ENCODE data around the gene PLEKHA3.

PLEKHA3 gene

GRCh38 chr2:178479275-178479616 is 1.0 kb upstream of the PLEKHA3 start:
- Histone ChIP-seq H2BK120ac (ENCODE audit: low read depth, low read length) (no peak overlapping the region), H3K4me1 (ENCODE audit: control insufficient read depth, insufficient read depth, low read depth, low read length) (peaks cover 9% of the 10 kb centered on the region), H3K36me3 (ENCODE audit: control insufficient read depth in 1 of 2, insufficient read depth in 2 of 2, low read depth in 1 of 2, low read length in 2 of 2) (no peaks in the 10 kb centered on the region), H3K4me2 (ENCODE audit: low read length, poor library complexity, severe bottlenecking) (peak overlapping the region; percentile 85), H3K14ac (ENCODE audit: low read length in 2 of 2) (no peak overlapping the region), H3K4ac (ENCODE audit: low read depth in 1 of 2, low read length in 2 of 2) (peak overlapping the region in 1 of 2 experiments; percentile 58), H3K23ac (ENCODE audit: low read length in 2 of 2) (no peak overlapping the region), H4K8ac (ENCODE audit: low read length) (peak overlapping the region; percentile 85), H2BK5ac (ENCODE audit: low read depth, low read length, poor library complexity, severe bottlenecking) (no peak overlapping the region), H3K9me3 (ENCODE audit: control insufficient read depth, low read length) (no peaks in the 10 kb centered on the region), H3K18ac (ENCODE audit: low read depth in 1 of 2, low read length in 2 of 2) (peak overlapping the region in 1 of 2 experiments; percentile 50), H2AFZ (ENCODE audit: low read depth, low read length) (no peak overlapping the region), H3K9ac (ENCODE audit: low read length) (peak overlapping the region; percentile 100), H3K27me3 (ENCODE audit: control insufficient read depth in 1 of 2, insufficient read depth in 1 of 2, low read length in 2 of 2) (no peaks in the 10 kb centered on the region), H2BK15ac (ENCODE audit: low read depth, poor library complexity, severe bottlenecking) (no peak overlapping the region), H3K79me1 (replicated peaks; ENCODE audit: low read length, poor library complexity, severe bottlenecking) (peaks cover 10% of the 10 kb centered on the region), H3K27ac (ENCODE audit: low read length, poor library complexity, severe bottlenecking) (peak overlapping the region; percentile 48), H2BK12ac (ENCODE audit: low read length in 2 of 2) (no peak overlapping the region), H2AK5ac (ENCODE audit: low read length, severe bottlenecking) (peak overlapping the region; percentile 29), H3K4me3 (ENCODE audit: insufficient read depth in 1 of 2, low read depth in 1 of 2, low read length in 2 of 2) (peak overlapping the region in 1 of 2 experiments; percentile 98), H4K91ac (ENCODE audit: low read length) (no peak overlapping the region)
- DNase-seq = no peak
- WGBS = 65% methylated on average over 4 of the region's 4 CpGs

- Histone ChIP-seq H3K9me3 (ENCODE audit: control insufficient read depth, low read length) (no peaks in the 10 kb centered on the region), H3K27me3 (ENCODE audit: control insufficient read depth in 1 of 2, insufficient read depth in 1 of 2, low read length in 2 of 2) (no peaks in the 10 kb centered on the region), H4K8ac (ENCODE audit: low read length) (peak overlapping the region; percentile 46), H2BK5ac (ENCODE audit: low read depth, low read length, poor library complexity, severe bottlenecking) (no peak overlapping the region), H2AK5ac (ENCODE audit: low read length, severe bottlenecking) (peak overlapping the region; percentile 29), H3K36me3 (ENCODE audit: control insufficient read depth in 1 of 2, insufficient read depth in 2 of 2, low read depth in 1 of 2, low read length in 2 of 2) (no peaks in the 10 kb centered on the region), H3K23ac (ENCODE audit: low read length in 2 of 2) (no peak overlapping the region), H3K14ac (ENCODE audit: low read length in 2 of 2) (no peak overlapping the region), H3K4me1 (ENCODE audit: control insufficient read depth, insufficient read depth, low read depth, low read length) (peaks cover 6% of the 10 kb centered on the region), H4K91ac (ENCODE audit: low read length) (no peak overlapping the region), H3K18ac (ENCODE audit: low read depth in 1 of 2, low read length in 2 of 2) (peak overlapping the region in 1 of 2 experiments; percentile 22), H3K4ac (ENCODE audit: low read depth in 1 of 2, low read length in 2 of 2) (no peak overlapping the region), H2BK120ac (ENCODE audit: low read depth, low read length) (no peak overlapping the region), H3K9ac (ENCODE audit: low read length) (peak overlapping the region; percentile 100), H3K4me3 (ENCODE audit: insufficient read depth in 1 of 2, low read depth in 1 of 2, low read length in 2 of 2) (peak overlapping the region; percentile 83 to 98), H2BK15ac (ENCODE audit: low read depth, poor library complexity, severe bottlenecking) (no peak overlapping the region), H2BK12ac (ENCODE audit: low read length in 2 of 2) (no peak overlapping the region), H2AFZ (ENCODE audit: low read depth, low read length) (no peak overlapping the region), H3K27ac (ENCODE audit: low read length, poor library complexity, severe bottlenecking) (peak overlapping the region; percentile 48), H3K79me1 (replicated peaks; ENCODE audit: low read length, poor library complexity, severe bottlenecking) (peaks cover 8% of the 10 kb centered on the region), H3K4me2 (ENCODE audit: low read length, poor library complexity, severe bottlenecking) (peak overlapping the region; percentile 85)
- no peak for DNase-seq
- 36% methylated on average over 19 of the region's 19 CpGs for WGBS
Observed at GRCh38 chr2:178479758-178480226, 465 bp upstream of the PLEKHA3 start.

GRCh38 chr2:178482437-178482836 is 2.2 kb downstream of the PLEKHA3 start:
- DNase-seq = peak; percentile 23
- H3K79me1 ChIP-seq (replicated peaks; ENCODE audit: low read length, poor library complexity, severe bottlenecking) = peaks cover 16% of the 10 kb centered on the region
- peak overlapping the region in 1 of 2 experiments; percentile 95 for H3K4me3 ChIP-seq (ENCODE audit: insufficient read depth in 1 of 2, low read depth in 1 of 2, low read length in 2 of 2)
- H2BK12ac ChIP-seq (ENCODE audit: low read length in 2 of 2) = no peak overlapping the region
- no peak overlapping the region for H3K4me2 ChIP-seq (ENCODE audit: low read length, poor library complexity, severe bottlenecking)
- H3K4ac ChIP-seq (ENCODE audit: low read depth in 1 of 2, low read length in 2 of 2) = no peak overlapping the region
- H2BK120ac ChIP-seq (ENCODE audit: low read depth, low read length) = no peak overlapping the region
- H2AFZ ChIP-seq (ENCODE audit: low read depth, low read length) = no peak overlapping the region
- H3K9ac ChIP-seq (ENCODE audit: low read length) = peak overlapping the region; percentile 100
- no peak overlapping the region for H2AK5ac ChIP-seq (ENCODE audit: low read length, severe bottlenecking)
- no peak overlapping the region for H4K8ac ChIP-seq (ENCODE audit: low read length)
- no peak overlapping the region for H4K91ac ChIP-seq (ENCODE audit: low read length)
- H3K18ac ChIP-seq (ENCODE audit: low read depth in 1 of 2, low read length in 2 of 2) = no peak overlapping the region
- H3K27ac ChIP-seq (ENCODE audit: low read length, poor library complexity, severe bottlenecking) = no peak overlapping the region
- no peaks in the 10 kb centered on the region for H3K27me3 ChIP-seq (ENCODE audit: control insufficient read depth in 1 of 2, insufficient read depth in 1 of 2, low read length in 2 of 2)
- H3K14ac ChIP-seq (ENCODE audit: low read length in 2 of 2) = no peak overlapping the region
- H2BK15ac ChIP-seq (ENCODE audit: low read depth, poor library complexity, severe bottlenecking) = no peak overlapping the region
- H3K36me3 ChIP-seq (ENCODE audit: control insufficient read depth in 1 of 2, insufficient read depth in 2 of 2, low read depth in 1 of 2, low read length in 2 of 2) = peaks cover 0 to 16% of the 10 kb centered on the region in 2 experiments
- H2BK5ac ChIP-seq (ENCODE audit: low read depth, low read length, poor library complexity, severe bottlenecking) = no peak overlapping the region
- WGBS = 94% methylated on average over 4 of the region's 4 CpGs
- no peaks in the 10 kb centered on the region for H3K9me3 ChIP-seq (ENCODE audit: control insufficient read depth, low read length)
- peaks cover 6% of the 10 kb centered on the region for H3K4me1 ChIP-seq (ENCODE audit: control insufficient read depth, insufficient read depth, low read depth, low read length)
- H3K23ac ChIP-seq (ENCODE audit: low read length in 2 of 2) = no peak overlapping the region

DNA sequence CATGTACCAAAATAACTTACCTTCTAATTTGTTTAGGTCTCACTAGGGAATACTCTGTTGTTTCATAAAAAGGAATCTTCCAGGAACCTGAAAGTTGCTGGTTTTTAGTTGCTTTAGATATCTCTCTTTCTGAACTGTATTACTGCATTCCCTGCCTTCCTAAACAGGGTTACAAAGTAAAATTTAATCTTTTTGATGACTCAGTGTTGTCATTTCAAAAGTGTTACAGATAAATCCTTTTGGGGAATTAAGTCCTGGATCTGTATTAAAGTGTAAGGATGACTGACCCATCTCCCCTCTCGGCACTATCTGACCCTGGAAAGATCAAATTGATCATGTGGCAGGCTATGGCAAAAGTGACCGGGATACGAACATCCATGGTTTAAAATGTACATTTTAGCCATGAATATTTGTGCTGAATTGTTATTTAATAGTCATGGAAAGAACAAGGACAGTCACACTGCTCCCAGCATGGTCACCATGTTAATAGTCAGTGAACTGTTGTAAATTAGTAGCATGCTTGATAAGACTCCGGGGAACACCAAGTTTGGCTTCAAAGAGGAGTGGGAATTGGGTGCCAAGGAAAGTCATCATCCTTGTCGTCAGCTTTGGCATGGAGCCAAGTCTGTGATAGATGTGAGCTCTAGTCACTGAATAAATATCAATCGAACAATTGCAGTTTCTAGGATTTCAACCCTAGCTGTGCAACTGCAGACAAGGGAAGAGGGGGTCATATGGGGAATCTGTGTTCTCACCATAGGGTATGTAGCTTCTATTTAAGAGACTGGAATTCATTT is 4.2 kb downstream of the PLEKHA3 start:
- Histone ChIP-seq H2AK5ac (ENCODE audit: low read length, severe bottlenecking) (no peak overlapping the region), H3K4me3 (ENCODE audit: insufficient read depth in 1 of 2, low read depth in 1 of 2, low read length in 2 of 2) (peak overlapping the region in 1 of 2 experiments; percentile 57), H3K79me1 (replicated peaks; ENCODE audit: low read length, poor library complexity, severe bottlenecking) (peaks cover 17% of the 10 kb centered on the region), H3K27ac (ENCODE audit: low read length, poor library complexity, severe bottlenecking) (no peak overlapping the region), H2BK15ac (ENCODE audit: low read depth, poor library complexity, severe bottlenecking) (no peak overlapping the region), H2BK5ac (ENCODE audit: low read depth, low read length, poor library complexity, severe bottlenecking) (no peak overlapping the region), H3K9ac (ENCODE audit: low read length) (peak overlapping the region; percentile 56), H3K4ac (ENCODE audit: low read depth in 1 of 2, low read length in 2 of 2) (no peak overlapping the region), H3K14ac (ENCODE audit: low read length in 2 of 2) (no peak overlapping the region), H4K91ac (ENCODE audit: low read length) (no peak overlapping the region), H2BK120ac (ENCODE audit: low read depth, low read length) (no peak overlapping the region), H3K23ac (ENCODE audit: low read length in 2 of 2) (no peak overlapping the region), H3K9me3 (ENCODE audit: control insufficient read depth, low read length) (no peaks in the 10 kb centered on the region), H3K4me2 (ENCODE audit: low read length, poor library complexity, severe bottlenecking) (no peak overlapping the region), H2BK12ac (ENCODE audit: low read length in 2 of 2) (no peak overlapping the region), H2AFZ (ENCODE audit: low read depth, low read length) (no peak overlapping the region), H3K4me1 (ENCODE audit: control insufficient read depth, insufficient read depth, low read depth, low read length) (peaks cover 5% of the 10 kb centered on the region), H3K27me3 (ENCODE audit: control insufficient read depth in 1 of 2, insufficient read depth in 1 of 2, low read length in 2 of 2) (no peaks in the 10 kb centered on the region), H3K18ac (ENCODE audit: low read depth in 1 of 2, low read length in 2 of 2) (no peak overlapping the region), H4K8ac (ENCODE audit: low read length) (no peak overlapping the region), H3K36me3 (ENCODE audit: control insufficient read depth in 1 of 2, insufficient read depth in 2 of 2, low read depth in 1 of 2, low read length in 2 of 2) (peaks cover 0 to 21% of the 10 kb centered on the region in 2 experiments)
- WGBS = 86% methylated on average over 6 of the region's 6 CpGs
- peak; percentile 15 for DNase-seq
